Breast epithelium (tissue), 3 donors: Measurements from ENCODE around the gene ANO3.

Experiments
- CTCF ChIP-seq, 3 donors: fragments of 450-650 bp; IDR thresholded peaks; one replicate each; pipeline ENCODE4 v1.5.1; 2016 to 2017; ENCODE audit warnings: antibody characterized with exemption in 3 of 3, mild to moderate bottlenecking in 3 of 3, moderate library complexity in 3 of 3
- POLR2A ChIP-seq: fragments of 450-650 bp; IDR thresholded peaks from one replicate; pipeline ENCODE4 v1.6.1; 2016; ENCODE audit warnings: antibody characterized with exemption, mild to moderate bottlenecking, moderate library complexity

- TF ChIP-seq CTCF (IDR thresholded peaks at IDR 0.05) (peak; percentile 43 to 61 (median 55)), POLR2A (no peak)
Observed at GRCh38 chr11:26649884-26650283, 318.0 kb downstream of the ANO3 start.
